GM19023 (cell line): Measurements from ENCODE around the gene IL1RAPL1.

ENCODE experiments used
- ATAC-seq: cut with Tn5 transposase; IDR thresholded peaks from one replicate; pipeline ENCODE4 v1.9.1; 2021; ENCODE audit warnings: mild to moderate bottlenecking, moderate library complexity; ENCODE audit not compliant: unreplicated experiment

The IL1RAPL1 gene

DNA sequence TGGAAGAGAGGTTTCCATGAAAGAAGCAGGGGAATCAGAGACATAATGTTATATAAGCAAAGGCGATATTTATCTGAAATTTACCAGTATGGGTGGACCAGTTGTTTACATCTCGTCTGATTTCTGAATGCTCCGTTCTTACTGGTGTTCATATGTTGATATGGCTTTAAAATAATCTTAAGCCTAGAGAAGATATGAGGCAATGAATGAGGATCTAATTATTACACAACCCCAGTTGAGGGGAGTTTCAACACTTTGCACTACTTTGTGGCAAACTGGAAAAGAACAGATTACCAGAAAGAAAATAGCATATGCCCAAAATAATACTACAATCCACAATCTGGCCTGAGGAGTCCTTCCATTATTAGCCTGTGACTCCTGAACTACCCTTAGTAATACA is 1364.8 kb downstream of the IL1RAPL1 start:
- no peak for ATAC-seq

DNA sequence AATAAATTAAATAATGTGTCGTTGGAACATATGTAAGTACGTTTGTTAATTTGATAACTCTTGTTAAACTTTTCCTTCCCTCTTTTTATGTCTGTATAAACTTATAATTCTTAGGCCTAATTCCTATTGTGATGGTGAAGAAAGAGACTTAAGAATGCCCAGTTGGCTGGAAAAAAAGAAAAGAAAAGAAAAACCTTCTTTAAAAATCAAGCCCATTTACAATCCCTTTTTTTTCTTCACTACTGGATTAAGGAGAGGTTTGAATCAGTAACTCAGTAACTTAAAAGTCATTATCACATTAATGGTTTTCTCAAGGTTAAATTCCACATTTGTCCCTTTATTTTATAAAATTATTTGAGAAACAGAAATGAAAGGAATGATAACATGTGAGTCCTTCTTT is 1374.8 kb downstream of the IL1RAPL1 start:
- no peak for ATAC-seq

DNA sequence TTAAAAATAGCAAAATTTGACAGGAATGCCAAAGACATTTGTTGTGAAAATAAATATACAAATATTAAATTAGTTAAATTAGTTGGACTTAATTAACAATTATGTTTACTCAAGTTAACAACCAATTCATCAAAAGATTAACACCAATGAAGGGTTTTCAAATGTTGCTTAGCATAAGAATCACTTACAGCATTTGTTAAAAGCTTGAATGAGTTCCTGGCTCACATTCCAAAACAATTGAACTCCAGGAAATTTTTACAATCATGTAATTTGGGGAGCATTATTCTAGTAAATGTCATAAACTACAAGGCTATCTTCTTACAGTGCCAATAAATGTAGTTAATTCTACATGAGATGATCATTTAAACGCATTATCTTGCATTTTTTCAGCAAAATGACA is 1378.4 kb downstream of the IL1RAPL1 start:
- no peak for ATAC-seq

DNA sequence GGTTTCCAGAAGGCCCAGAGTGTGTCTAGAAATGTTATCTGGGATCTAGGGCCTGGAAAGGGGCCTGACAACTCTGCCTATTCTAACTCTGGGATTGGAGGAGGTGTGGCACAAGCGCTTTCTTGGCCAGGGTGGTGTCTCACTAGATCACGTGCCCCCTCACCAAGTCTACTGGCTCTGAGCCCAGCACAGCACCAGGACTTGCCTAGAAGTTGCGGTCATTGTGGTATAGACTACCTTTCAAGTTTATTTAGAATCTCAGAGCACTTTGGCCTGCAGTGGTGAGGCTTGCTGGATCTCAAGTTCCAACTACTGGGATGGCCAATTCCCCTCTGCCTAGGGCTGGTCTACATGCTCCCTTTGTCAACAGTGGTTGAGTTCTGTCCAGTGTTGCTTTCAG is 1404.8 kb downstream of the IL1RAPL1 start:
- no peak for ATAC-seq

DNA sequence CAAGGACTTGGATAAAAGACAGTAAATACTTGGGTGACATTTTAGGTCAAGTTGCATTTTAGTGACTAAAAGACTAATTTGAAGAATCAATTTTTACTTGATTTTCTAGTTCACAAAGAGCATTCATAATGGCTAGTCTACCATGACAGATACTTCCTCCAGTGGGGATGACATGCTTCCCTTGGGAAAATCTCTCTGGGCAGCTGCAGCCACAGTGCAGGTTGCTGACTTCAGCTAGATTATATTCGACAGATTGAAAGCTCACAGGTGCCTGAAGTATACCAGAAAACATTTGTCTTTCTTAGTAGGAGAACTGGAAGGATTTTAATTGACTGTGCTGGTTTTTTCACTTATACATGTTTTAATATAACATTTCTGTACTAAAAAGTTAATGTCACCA is 1418.6 kb downstream of the IL1RAPL1 start:
- no peak for ATAC-seq
